Osteocyte (in vitro differentiated cells): ENCODE data around the gene CYB561A3. TPM values are rescaled to one million over a fixed set of nuclear protein-coding genes. Genes with fewer than 3 reads are reported as not detected.

Experiments used
- DNase-seq: peaks from one replicate; pipeline ENCODE4 v3.0.0; 2021; ENCODE audit warnings: mixed read lengths; ENCODE audit not compliant: unreplicated experiment; ENCODE audit errors: extremely low spot score
- H3K27ac Mint-ChIP-seq: one replicate; pipeline ENCODE4 v1.8.0; 2021; ENCODE audit warnings: mild to moderate bottlenecking, mixed read lengths; ENCODE audit not compliant: unreplicated experiment
- H3K27me3 Mint-ChIP-seq: one replicate; pipeline ENCODE4 v1.8.0; 2021; ENCODE audit warnings: mixed read lengths; ENCODE audit not compliant: unreplicated experiment
- H3K36me3 Mint-ChIP-seq: one replicate; pipeline ENCODE4 v1.8.0; 2021; ENCODE audit warnings: mixed read lengths; ENCODE audit not compliant: unreplicated experiment
- H3K4me1 Mint-ChIP-seq: one replicate; pipeline ENCODE4 v1.8.0; 2021; ENCODE audit warnings: mixed read lengths; ENCODE audit not compliant: unreplicated experiment
- H3K4me3 Mint-ChIP-seq: one replicate; pipeline ENCODE4 v1.8.0; 2021; ENCODE audit warnings: mild to moderate bottlenecking, moderate library complexity, mixed read lengths; ENCODE audit not compliant: unreplicated experiment
- H3K9me3 Mint-ChIP-seq: one replicate; pipeline ENCODE4 v1.8.0; 2021; ENCODE audit warnings: mixed read lengths; ENCODE audit not compliant: unreplicated experiment
- CTCF ChIP-seq: fragments of 200-600 bp; sonication (generic); IDR thresholded peaks from 2 replicates; pipeline ENCODE4 v1.5.0; 2021; ENCODE audit warnings: antibody characterized with exemption, mild to moderate bottlenecking, moderate library complexity
- total RNA-seq: library from RNA; stranded (reverse); gene quantifications from 2 replicates; pipeline ENCODE4 v1.2.1, GENCODE V29; 2021

The CYB561A3 gene
- total RNA-seq, 1 donor from 2014 or later, result 49.5 TPM

GRCh38 chr11:61349916-61350315, 11.8 kb downstream of the CYB561A3 start:
- H3K36me3 Mint-ChIP-seq, result peaks cover 16% of the 10 kb centered on the region
- TF ChIP-seq CTCF, result no peak
- H3K27ac Mint-ChIP-seq, result no peak overlapping the region
- H3K4me1 Mint-ChIP-seq, result no peaks in the 10 kb centered on the region
- H3K27me3 Mint-ChIP-seq, result no peaks in the 10 kb centered on the region
- H3K9me3 Mint-ChIP-seq, result no peaks in the 10 kb centered on the region
- DNase-seq, result no peak
- no peak overlapping the region for H3K4me3 Mint-ChIP-seq

GRCh38 chr11:61349189-61349751, 12.4 kb downstream of the CYB561A3 start:
- no peak overlapping the region for H3K27ac Mint-ChIP-seq
- H3K9me3 Mint-ChIP-seq, result no peaks in the 10 kb centered on the region
- TF ChIP-seq CTCF, result no peak
- H3K36me3 Mint-ChIP-seq, result peaks cover 16% of the 10 kb centered on the region
- no peak overlapping the region for H3K4me3 Mint-ChIP-seq
- H3K4me1 Mint-ChIP-seq, result peaks cover 2% of the 10 kb centered on the region
- no peak for DNase-seq
- no peaks in the 10 kb centered on the region for H3K27me3 Mint-ChIP-seq

GRCh38 chr11:61347916-61348461, 13.7 kb downstream of the CYB561A3 start:
- peaks cover 9% of the 10 kb centered on the region for H3K36me3 Mint-ChIP-seq
- no peaks in the 10 kb centered on the region for H3K9me3 Mint-ChIP-seq
- H3K27me3 Mint-ChIP-seq, result no peaks in the 10 kb centered on the region
- DNase-seq, result no peak
- H3K27ac Mint-ChIP-seq, result no peak overlapping the region
- no peak for TF ChIP-seq CTCF
- peaks cover 2% of the 10 kb centered on the region for H3K4me1 Mint-ChIP-seq
- H3K4me3 Mint-ChIP-seq, result no peak overlapping the region

- Mint-ChIP-seq H3K36me3 (peaks cover 7% of the 10 kb centered on the region), H3K27me3 (no peaks in the 10 kb centered on the region), H3K4me3 (no peak overlapping the region), H3K27ac (no peak overlapping the region), H3K4me1 (peaks cover 2% of the 10 kb centered on the region), H3K9me3 (no peaks in the 10 kb centered on the region)
- DNase-seq, result no peak
- TF ChIP-seq CTCF, result no peak
Measured at GRCh38 chr11:61345954-61346843, 15.5 kb downstream of the CYB561A3 start.

- H3K27ac Mint-ChIP-seq, result no peak overlapping the region
- peaks cover 2% of the 10 kb centered on the region for H3K4me1 Mint-ChIP-seq
- no peak for TF ChIP-seq CTCF
- H3K27me3 Mint-ChIP-seq, result no peaks in the 10 kb centered on the region
- H3K9me3 Mint-ChIP-seq, result no peaks in the 10 kb centered on the region
- H3K4me3 Mint-ChIP-seq, result no peak overlapping the region
- H3K36me3 Mint-ChIP-seq, result peaks cover 10% of the 10 kb centered on the region
- DNase-seq, result no peak
Measured at GRCh38 chr11:61345170-61345610, 16.5 kb downstream of the CYB561A3 start.
